ENCODE results near the gene CDH2.

DNA sequence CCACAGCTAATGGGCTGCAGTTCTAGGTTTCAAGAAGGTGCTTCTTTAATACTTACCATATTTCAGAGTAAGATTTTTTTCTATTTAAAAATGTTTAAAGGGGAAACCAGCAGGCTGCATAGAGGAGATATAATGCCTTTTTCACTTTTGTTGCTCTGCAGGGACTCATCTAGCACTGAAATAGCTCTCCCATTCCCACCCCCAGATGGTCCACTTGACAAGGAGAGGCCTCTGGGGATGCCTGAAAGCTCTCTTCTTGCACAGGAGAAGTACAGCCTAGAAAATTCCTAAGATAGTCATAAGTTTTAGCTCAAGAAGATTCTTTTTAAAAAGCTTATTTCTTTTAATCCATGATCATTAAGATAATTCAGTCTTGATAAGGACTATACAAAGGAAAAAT lies 126.4 kb downstream of the CDH2 start:
- TF ChIP-seq POLR2A (IDR thresholded peaks at IDR 0.05) (no peak), EP300 (IDR thresholded peaks at IDR 0.05) (no peak)
- TF ChIP-seq, protein P1, sequence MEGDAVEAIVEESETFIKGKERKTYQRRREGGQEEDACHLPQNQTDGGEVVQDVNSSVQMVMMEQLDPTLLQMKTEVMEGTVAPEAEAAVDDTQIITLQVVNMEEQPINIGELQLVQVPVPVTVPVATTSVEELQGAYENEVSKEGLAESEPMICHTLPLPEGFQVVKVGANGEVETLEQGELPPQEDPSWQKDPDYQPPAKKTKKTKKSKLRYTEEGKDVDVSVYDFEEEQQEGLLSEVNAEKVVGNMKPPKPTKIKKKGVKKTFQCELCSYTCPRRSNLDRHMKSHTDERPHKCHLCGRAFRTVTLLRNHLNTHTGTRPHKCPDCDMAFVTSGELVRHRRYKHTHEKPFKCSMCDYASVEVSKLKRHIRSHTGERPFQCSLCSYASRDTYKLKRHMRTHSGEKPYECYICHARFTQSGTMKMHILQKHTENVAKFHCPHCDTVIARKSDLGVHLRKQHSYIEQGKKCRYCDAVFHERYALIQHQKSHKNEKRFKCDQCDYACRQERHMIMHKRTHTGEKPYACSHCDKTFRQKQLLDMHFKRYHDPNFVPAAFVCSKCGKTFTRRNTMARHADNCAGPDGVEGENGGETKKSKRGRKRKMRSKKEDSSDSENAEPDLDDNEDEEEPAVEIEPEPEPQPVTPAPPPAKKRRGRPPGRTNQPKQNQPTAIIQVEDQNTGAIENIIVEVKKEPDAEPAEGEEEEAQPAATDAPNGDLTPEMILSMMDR (IDR thresholded peaks at IDR 0.05) = no peak
